NCI-H2227 treated with DMSO at 0.1 percent for 48 hours (cell line): ENCODE results near the gene PTGR3.

Experiments
- DNase-seq: peaks from one replicate; lab custom pipeline; 2025; lab: John Stamatoyannopoulos, UW

The PTGR3 gene

DNA sequence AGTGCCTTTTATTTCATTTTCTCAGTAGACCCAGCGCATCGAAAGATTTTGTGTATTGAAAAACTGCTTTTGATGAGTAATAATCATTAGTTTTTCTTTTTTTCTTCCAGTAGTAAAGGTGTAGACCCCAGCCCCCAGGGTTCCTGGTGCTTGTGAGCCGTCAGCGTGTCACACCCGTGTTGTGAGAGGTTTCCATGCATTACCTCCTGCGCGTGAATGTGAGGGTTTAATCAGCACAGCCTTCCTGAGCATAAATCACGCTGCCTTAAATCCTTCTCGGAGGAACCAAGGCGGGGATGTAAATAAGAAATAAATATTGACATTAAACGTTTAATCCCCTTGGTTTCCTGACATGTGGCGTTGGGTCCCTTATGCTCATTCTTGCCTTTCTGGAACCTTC is 26.0 kb upstream of the PTGR3 start:
- DNase-seq, result no peak

DNA sequence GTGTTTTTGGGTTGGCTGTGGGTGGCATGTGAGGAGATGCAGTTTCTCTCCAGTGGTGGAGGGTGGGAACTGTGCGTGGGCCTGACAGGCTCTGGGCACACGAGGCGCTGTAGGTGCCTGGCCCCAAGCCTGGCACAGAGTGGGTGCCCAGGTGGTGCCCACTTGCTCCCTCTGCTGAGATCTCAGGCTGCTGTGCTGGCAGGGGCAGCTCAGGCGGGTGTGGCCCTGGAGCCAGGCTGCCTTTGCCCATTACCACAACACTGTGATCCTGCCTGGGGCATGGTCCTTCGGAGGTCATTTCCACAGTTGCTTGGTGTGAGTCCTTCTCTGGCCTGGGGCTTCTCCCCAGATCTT is 22.1 kb upstream of the PTGR3 start:
- no peak for DNase-seq

DNA sequence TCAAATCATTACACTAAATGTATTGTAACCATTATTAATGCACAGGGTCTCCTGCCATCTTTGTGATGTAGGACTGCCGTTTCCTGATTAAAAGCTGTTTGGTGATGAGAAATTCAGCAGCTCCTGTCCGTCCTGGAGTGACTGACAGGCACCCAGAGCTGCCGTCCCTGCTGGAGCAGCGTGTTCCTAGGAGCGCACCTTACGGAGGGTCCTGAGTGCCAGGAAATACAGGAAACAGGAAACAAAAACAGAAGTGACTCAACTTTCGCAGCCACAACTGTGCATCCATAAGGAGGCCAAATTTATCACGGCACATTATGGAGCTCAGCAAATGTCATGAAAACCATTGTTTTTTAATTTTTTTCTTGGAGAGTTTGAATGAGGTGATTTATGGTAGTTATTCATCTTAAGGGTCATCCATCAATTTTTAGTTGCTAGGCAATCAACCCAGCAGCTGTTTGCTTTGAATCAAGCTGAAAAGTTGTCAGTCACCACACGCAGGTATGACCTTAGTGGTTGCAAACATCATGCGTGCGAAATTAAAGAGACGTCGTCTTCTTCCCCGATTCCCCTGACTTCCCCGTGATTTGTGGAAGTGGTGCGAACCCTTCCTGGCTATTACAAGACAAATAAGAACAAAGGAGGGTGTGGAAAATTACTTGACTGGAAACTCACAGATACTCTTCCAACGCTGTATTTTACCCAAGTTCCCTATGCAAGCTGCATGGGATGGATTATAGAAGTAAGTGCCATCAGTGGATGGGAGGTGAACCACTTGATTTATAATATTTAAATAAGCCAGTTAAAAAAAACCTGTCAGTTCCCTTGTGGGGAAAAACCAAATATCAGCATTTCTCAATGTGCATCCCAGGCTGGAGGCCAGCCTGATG is 21.5 kb upstream of the PTGR3 start:
- DNase-seq, result no peak

DNA sequence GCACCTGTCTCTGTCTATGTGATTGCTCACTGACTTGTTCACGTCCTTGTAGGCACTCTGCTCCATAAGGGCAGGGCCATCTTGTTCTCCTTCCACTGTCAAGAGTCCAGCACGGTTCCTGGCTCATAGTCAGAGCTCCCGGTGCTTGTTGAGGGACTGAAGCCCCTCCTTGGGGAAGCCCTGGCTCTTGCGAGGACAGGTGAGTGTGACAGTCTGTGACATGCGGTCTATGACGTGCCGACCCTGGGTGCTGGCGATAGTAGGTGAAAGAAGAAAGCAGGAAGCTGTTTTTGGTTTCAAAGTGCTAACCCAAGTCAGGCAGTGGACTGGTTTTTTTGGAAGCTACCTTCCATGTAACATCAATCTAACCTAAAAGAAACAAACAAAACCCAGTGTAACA is 20.5 kb upstream of the PTGR3 start:
- no peak for DNase-seq

DNA sequence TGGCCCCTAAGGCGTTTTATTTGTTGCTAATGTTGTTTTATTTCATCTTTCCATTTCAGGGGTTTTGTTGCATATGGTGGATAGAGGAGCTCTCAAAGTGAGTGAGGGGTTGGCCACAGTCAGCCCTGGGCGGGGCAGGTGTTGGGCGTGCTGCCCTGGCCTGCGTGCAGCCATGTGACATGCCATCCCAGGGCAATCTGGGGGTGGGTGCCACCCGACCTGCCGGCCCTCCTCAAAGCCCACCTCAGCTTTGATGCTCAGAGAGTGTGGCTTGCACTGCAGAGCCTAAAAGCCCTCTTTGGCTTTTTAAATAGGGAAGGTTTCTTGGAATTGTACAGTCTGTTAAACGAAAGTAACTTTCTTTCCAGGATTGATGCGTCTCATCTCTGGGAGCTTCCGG is 20.0 kb upstream of the PTGR3 start:
- DNase-seq, result no peak

DNA sequence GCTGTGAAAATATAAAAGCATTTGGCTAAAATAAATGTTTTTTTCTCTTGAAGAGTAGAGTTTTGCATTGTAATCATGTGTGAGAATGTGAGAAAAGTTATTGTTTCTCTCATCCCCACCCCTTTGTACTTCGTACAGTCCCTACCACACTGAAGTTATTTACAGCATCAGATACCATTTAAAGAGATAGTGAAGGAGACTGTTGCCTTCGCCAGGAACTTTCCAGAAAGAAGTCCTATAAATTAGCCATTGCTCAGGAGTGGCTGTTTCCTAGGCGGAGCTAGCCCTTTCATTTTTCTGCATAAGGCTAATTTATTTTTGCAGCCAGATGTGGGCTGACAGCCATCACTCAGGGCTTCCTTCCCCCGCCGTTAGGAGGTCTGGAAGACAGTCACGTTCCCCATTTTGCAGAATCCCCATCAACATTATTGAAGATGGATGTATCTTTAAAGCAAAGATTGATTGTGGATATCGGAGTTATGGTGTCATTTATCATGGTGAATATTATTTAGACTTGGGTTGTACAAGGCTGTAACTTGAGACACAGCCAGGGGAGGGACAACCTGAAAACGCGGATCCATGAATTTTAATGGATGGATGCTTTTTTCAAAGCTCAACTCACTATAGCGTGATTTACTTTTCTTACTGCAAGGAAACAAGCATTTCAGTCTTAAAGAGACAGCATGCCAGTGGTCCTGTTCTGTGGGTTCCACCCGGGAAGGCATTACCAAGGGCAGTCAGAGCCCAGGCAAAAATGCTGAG is 18.8 kb upstream of the PTGR3 start:
- no peak for DNase-seq

DNA sequence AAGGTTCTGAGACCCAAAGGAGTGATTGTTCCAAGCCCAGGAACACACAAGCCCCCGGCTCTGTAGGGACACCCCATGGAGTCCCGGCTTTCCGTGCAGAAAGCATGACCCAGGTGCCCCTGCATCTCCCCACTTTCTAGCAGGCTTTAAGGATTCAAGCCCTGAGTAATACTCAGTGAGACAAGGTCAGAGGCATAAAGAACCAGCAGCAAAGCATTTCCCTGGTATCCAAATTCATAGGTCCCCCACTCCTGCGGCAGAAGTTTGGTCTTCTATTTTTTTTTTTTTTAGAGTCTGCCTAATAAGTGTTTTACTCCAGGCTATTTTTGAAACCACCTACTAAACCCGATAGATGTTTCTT is 18.0 kb upstream of the PTGR3 start:
- DNase-seq, result no peak

DNA sequence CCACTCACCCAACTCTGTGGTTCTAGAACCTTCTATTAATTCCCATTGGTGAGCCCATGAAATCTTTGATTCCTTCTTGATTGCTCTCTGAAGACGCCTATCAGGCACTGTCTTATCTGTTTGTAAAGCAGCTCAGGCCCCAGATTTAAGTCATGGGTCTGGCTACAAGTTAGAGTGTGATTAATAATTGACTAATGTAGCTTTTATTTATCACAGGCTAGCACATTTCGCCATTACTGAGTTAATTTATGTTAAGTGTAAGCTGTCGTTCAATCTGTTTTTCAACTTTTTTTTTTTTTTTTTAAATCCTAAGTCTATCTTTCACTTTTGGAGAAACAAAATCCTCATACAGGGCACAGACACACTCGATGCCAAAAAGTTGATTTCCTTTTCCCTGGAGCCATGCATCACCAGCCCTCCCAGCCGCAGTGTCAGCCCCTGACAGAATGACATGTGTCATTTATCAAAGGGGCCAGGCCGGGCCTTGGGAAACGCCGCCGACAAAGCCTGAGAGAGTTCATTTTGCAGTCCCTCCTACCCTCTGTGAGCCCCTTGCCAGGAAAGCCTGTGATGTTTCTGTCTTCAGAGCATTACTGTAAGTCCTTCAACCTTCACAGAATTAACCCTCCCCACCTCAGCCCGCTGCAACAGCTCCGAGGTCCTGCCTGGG is 17.5 kb upstream of the PTGR3 start:
- DNase-seq, result no peak

DNA sequence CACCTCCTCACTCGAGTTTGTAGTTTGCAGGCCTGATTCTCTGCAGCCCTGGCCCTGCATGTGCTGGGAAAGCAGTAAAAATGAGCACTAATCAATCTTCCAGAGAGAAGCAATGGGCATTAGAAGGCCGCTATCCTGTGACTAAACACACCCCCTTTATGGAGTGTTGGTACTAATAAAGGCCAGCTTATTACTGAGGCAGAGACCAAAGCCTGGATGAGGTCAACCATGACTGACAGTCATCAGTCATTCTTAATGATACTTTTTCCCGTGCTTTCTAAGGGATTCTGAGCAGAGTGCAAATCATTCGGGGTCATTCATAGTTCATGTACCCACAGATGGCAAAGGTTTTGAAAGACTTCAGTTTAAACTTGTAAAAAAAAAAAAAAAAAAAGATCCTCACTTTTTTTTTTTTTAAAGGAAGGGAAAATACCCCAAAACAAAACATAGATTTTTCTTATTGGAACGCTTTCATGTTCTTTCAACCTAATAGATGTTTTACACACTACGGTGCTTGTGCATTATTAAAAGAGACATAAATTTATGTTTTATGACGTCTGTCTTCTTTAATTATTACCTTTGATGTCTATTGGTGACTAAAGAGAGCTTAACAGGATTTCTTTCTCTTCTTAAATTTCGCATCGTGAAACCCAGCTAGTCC is 14.9 kb upstream of the PTGR3 start:
- DNase-seq, result peak; percentile 82

DNA sequence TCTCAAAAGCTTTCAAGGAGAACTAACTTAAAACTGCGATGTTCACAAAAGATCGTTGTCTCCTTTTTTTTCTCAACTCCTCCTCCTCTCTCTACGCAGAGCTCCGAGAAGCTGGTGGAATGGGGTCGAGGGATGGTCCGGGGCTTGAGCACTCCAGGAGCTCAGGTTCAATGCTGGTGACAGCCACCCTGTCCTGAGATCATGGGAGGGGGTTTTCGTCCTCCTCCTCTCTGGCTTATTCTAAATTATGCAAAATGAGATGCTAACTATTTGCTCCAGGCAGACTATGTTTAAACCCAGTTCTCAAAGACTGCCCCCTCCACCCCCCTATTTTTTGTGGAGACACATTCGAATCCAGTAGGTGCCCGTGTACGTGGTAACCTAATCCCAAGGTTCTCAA is 13.5 kb upstream of the PTGR3 start:
- DNase-seq, result no peak

DNA sequence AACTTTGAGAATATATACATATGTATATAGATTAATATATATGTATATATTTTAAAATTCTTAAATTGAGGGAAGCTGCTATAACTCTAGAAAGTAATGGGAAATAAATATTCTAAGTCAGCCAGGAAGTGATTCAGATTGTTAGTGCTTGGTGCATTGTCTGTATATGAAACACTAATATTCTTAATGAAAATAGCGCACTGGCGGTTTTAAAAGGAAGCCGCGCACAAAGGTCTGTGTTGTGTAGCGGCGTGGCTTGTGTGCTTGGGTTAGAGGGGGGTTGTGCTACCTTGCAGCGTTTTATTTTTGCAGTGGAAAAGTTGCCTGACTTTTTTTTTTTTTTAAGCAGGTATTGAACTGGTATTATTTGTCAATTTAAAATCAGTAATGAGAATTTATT is 13.0 kb upstream of the PTGR3 start:
- DNase-seq, result no peak

DNA sequence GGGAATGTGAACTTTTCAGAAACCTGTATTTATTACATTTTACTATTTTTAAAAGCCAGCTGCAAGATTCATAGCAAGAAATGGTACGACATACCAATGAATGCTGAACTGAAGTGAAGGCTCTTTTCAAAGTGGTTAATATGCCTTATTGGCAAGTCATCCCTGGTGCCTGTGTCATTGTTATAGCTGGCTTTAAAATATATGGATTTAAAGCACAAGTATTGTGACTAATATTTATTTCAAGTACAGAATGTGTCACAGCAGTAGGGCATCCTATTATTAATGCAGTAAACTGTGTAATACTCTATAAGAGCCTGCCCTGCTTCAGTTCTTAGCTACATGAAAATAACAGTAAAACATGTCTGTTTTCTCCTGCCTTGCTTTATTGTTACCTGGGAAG is 12.5 kb upstream of the PTGR3 start:
- no peak for DNase-seq

DNA sequence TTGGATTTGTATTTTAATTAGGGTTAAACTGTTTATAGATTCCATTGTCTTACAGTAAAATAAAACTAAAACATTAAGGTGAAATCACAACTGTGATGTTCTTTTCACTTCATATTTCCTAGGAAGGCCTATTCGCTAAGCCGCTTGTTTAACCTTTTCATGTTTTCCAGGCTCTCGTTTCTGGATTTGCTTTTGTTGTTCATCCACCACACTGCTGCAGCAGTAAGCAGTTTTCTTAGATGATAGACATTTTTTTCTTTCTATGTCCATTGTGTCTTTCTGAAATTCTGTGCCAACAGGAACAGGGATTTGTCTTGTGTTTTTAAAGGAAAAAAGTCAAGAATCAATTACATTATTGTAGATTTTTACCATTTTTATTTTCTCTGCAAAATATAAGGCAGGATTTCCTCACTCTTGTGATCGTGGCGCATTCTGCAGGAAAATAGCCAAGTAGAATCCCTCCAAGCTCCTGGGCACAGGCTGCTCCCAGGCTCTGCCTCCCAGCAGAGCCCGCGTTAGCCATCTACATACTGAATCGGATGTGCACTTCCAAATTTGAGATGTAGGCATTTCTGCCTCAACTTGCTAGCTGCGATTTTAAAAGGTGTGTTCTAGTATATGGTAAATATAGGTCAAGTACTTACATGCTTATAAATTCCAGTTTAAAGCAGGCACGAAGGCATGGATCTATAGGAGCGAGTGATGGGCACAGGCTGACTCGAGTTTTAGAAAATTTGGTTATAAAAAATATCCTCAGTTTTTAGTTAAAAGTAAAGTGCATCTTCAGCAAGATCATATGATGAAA is 11.8 kb upstream of the PTGR3 start:
- no peak for DNase-seq

DNA sequence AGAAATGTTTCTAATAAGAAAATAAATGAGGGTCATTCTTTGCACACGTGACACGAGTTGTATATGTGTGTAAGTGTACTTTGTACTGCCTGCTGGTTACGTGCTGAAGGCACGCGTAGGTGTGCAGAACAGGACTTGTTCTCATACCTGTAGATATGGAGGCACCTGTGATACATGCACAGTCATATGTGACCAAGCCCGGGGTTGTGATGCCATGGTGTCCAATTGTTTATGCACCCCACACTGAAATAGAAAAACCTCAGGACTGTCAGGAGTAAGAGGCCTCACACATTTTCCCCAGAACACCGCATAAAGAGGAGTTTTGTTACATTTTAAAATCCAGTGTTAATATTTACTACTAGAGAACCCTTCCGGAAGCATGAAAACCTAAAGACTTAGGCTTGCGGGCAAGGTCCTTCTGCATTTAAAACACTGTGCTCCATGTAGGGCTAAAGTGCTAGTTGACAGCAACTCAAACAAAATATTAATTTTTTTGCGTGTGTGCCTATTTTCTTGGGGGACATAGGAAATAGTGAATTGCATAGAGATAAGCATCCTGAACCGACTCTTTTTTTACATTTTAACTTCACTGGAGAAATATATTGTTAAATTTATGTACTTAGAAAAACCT is 10.9 kb upstream of the PTGR3 start:
- no peak for DNase-seq

DNA sequence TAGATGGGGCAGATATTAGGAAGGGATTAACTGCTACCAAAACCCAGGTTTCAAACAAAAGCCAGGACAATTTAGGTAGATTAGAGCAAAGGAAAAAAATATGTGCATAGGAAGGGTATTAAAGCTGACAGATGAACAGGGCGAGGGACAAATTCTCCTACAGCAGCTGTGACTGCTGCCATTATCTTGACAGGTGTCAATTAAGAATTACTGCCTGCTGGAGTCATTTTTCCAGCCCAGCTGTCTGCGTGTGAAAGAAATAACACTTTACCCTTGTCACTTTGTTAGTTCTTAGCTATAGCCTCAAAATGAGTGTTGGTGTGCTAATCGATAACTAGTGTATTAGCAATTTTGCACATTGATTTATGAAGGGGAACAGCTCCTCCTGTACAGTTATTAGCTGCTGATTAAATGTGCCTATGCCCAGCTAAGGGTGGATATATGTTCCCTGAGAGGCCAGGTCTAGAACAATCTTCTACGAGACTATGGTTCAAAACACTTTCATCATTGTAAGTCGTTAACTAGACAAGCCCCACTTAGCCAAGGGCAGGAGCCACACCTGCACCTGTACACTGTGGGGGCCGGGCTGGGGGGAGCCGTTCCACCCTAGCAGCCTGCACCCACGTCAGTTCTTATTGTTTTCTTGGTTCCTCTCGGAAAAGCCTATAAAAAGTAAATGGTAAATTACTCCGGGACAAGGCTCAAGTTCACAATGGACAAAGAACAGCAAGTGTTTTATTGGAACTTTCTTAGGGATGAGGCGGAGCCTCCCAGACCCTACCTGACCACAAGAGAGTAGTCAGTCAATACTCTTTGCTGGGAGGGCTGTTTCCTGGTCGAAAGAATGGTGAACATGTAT is 9.4 kb upstream of the PTGR3 start:
- peak; percentile 54 for DNase-seq

DNA sequence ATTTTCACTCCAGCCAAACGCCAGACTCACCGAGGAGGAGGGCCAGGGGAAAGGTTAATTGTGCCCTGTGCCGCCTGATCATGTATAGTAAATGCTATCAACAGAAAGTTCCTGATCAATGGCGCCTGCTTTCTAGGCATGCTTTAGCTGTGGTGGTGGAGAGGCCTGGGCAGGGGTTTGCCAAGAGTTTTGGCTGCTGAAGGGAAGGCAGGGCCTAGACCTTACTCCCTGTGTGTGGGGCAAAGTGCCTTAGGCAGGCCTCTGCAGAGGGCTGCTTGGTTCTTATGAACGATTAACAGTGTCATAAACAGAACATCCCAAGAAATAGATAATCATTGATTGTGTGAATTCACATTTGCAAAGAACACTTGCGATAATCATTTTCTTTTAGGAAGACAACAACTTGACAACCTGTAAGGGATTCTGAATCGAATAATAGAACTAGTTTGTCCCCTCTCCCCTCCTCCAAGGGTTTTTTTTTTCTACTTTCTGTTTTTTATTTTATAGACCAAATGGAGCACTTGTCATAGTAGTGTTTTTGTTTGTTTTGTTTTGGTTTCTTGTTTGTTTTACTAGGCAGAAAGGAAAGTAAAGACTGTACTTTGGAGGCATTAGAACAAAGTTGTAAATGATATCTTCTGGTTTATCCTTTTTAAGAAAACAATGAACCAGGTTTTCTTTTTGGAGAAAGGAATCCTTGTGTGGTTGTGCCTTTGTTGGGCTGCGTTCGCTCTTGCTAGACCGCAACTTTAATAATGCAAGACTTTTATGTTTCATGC is 8.2 kb upstream of the PTGR3 start:
- no peak for DNase-seq

DNA sequence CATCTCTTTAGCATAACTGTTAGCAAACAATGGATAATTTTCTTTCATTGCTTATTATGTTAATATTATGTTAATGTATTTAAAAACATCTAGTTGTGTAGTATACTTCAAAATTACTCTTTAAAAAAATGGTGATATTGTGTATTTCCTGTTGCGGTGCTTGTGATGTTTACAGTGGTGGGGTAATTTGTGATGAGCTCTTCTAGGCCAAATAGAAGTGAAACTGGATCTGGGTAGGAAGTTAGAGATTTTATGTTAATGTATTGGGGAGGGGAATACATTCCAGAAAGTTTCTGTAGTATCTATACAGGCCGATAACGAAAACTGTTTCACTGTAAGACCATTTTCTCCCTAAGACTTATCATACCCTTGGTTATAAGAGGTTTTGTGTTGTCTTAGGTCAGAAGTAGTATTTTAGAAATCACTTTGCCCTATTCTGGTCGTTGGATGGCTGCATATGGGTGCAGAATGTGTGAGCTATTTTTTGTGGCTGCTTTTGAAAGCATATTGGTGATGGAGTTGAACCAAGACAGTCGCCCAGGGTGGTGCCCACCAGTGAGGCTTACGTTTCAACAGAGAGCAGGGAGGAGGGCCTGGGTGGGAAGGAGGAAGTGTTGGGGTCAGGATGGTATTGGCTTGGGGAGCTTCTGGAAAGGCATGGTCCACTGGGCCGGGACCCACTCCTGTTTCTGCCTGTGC is 7.4 kb upstream of the PTGR3 start:
- no peak for DNase-seq

DNA sequence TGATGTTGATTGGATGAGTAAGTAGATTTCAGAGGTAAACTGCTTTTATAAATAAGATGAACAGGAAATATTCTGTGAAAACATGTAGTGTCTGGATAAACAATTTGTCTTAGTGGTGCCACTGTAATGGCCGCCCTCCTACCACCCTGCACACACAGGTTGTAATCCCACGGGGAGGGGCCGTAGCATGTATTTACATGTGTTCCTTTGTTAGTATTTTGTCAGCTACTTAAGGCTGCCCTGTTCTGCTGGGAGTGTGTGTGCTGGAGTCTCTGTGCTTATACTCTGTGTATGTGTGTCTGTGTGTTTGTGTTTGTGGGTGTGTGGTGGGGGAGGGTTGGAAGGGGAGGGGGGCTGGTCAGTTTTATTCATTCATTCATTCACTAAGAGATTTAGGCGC is 6.7 kb upstream of the PTGR3 start:
- no peak for DNase-seq
